CD4-positive, alpha-beta T cell (primary cell): Measurements from ENCODE around the gene SYNRG. TPM values are rescaled to one million over a fixed set of nuclear protein-coding genes. Genes with fewer than 3 reads are reported as not detected.

Source experiments
- ATAC-seq: fragments of 200-7000 bp; cut with Tn5 transposase; one replicate; pipeline ENCODE4 v1.10.0; 2022; ENCODE audit warnings: mild to moderate bottlenecking; ENCODE audit not compliant: poor library complexity
- CTCF ChIA-PET: fragments of 350-600 bp; sonication (Branson Sonifier 250); formaldehyde crosslinking; loops from one replicate; lab custom pipeline; 2021; ENCODE audit warnings: antibody characterized with exemption, inconsistent platforms; lab: Charles Lee
- POLR2A ChIA-PET: fragments of 350-600 bp; sonication (Branson Sonifier 250); formaldehyde crosslinking; loops from one replicate; lab custom pipeline; 2021; ENCODE audit warnings: antibody characterized with exemption, inconsistent platforms; lab: Charles Lee
- DNase-seq, 14 experiments: peaks; one replicate each; pipeline ENCODE4 v3.0.0-alpha.2; 2013 to 2020; ENCODE audit warnings: mixed read lengths in 2 of 14
- H3K27ac ChIP-seq, 2 donors: one replicate each; pipeline versions ENCODE4 v1.5.1 to v1.7.0; 2013; ENCODE audit warnings: low read length in 2 of 2, low read depth in 1 of 2, mild to moderate bottlenecking in 1 of 2
- H3K27me3 ChIP-seq, 2 experiments: 1 replicate in 1 of 2; 2 replicates in 1 of 2; pipeline versions ENCODE4 v1.6.1 to v1.7.0; 2013; ENCODE audit warnings: low read length in 2 of 2, control low read depth in 1 of 2, mild to moderate bottlenecking in 1 of 2, moderate library complexity in 1 of 2; ENCODE audit not compliant: insufficient read depth in 2 of 2, control insufficient read depth in 1 of 2
- H3K36me3 ChIP-seq: one replicate; pipeline ENCODE4 v1.6.1; 2013; ENCODE audit warnings: low read length, control low read depth; ENCODE audit not compliant: insufficient read depth
- H3K4me1 ChIP-seq: one replicate; pipeline ENCODE4 v1.6.1; 2013; ENCODE audit warnings: low read length, control low read depth; ENCODE audit not compliant: insufficient read depth
- H3K4me3 ChIP-seq: one replicate; pipeline ENCODE4 v1.5.1; 2013; ENCODE audit warnings: mild to moderate bottlenecking, low read length, moderate library complexity
- H3K9me3 ChIP-seq, 2 experiments: 1 replicate in 1 of 2; 2 replicates in 1 of 2; pipeline versions ENCODE4 v1.6.1 to v1.7.0; 2013; ENCODE audit warnings: low read length in 2 of 2, mild to moderate bottlenecking in 2 of 2, control low read depth in 1 of 2, moderate library complexity in 1 of 2; ENCODE audit not compliant: control insufficient read depth in 1 of 2, insufficient read depth in 1 of 2
- H3K27ac Mint-ChIP-seq: one replicate; pipeline ENCODE4 v1.8.0; 2020; ENCODE audit warnings: mixed read lengths
- H3K27me3 Mint-ChIP-seq: one replicate; pipeline ENCODE4 v1.8.0; 2021; ENCODE audit warnings: mixed read lengths
- H3K36me3 Mint-ChIP-seq: one replicate; pipeline ENCODE4 v1.8.0; 2021; ENCODE audit warnings: low read depth, mixed read lengths
- H3K4me1 Mint-ChIP-seq: one replicate; pipeline ENCODE4 v1.8.0; 2021; ENCODE audit warnings: low read depth, mixed read lengths
- H3K4me3 Mint-ChIP-seq: one replicate; pipeline ENCODE4 v1.8.0; 2020; ENCODE audit warnings: mild to moderate bottlenecking, mixed read lengths
- H3K9me3 Mint-ChIP-seq: one replicate; pipeline ENCODE4 v1.8.0; 2020; ENCODE audit warnings: mixed read lengths
- intact Hi-C, 2 experiments: fragments of 100-400 bp; cut with DNase I in 1 of 2; cut with micrococcal nuclease in 1 of 2; formaldehyde crosslinking; loops; one replicate each; pipeline versions ENCODE4 v1.15.1 to v1.9.0; 2023 to 2025; cut with DNase I, micrococcal nuclease
- total RNA-seq, 174 experiments: library from RNA in 2 of 174; stranded (reverse) in 2 of 174; gene quantifications; one replicate each; pipeline ENCODE4 v1.2.3 and lab custom pipeline; 2021 to 2026
- TF ChIP-seq, protein P1 (sequence below): fragments of 200-600 bp; IDR thresholded peaks from one replicate; pipeline ENCODE4 v1.8.0; 2022; ENCODE audit warnings: antibody characterized with exemption, mild to moderate bottlenecking

Gene SYNRG
- total RNA-seq, 2 experiments from 2014 or later: 40.0 to 45.8 TPM

DNA sequence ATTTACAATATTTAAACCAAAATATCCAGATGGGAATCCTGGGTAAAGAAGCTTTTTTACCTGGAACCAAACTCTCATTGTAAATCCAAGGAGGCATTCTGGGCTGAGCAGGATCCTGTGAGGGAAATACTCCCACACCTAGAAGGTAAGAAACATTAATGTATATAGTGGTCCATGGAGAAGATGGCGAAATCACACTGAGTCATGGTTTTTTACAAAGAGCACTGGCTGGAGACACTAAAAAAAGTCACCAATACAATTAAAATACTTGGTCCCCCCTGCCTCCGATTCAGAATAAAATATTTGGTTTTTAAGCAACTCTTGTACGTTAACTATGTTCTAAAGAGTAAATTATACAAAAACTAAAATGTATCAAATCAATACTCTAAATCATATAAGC, 32.9 kb downstream of the SYNRG start:
- Mint-ChIP-seq H3K27ac (peak overlapping the region; percentile 51), H3K4me1 (peaks cover 5% of the 10 kb centered on the region), H3K36me3 (peaks cover 91% of the 10 kb centered on the region), H3K27me3 (no peaks in the 10 kb centered on the region), H3K4me3 (no peak overlapping the region), H3K9me3 (no peaks in the 10 kb centered on the region)
- intact Hi-C loops: no loop called here
- Histone ChIP-seq H3K9me3 (no peaks in the 10 kb centered on the region), H3K27me3 (no peaks in the 10 kb centered on the region), H3K4me1 (no peaks in the 10 kb centered on the region), H3K27ac (no peak overlapping the region), H3K4me3 (no peak overlapping the region), H3K36me3 (peaks cover 84% of the 10 kb centered on the region)
- DNase-seq: no peak
- CTCF ChIA-PET: interaction anchor here (1.2 kb wide), 1 partner anchor 41 kb away, joined by 3 read pairs; no protein-coding TSS in a partner anchor
- POLR2A ChIA-PET: interaction anchor here (0.7 kb wide), 1 partner anchor 9 kb away, joined by 3 read pairs; no protein-coding TSS in a partner anchor
- TF ChIP-seq, protein P1, sequence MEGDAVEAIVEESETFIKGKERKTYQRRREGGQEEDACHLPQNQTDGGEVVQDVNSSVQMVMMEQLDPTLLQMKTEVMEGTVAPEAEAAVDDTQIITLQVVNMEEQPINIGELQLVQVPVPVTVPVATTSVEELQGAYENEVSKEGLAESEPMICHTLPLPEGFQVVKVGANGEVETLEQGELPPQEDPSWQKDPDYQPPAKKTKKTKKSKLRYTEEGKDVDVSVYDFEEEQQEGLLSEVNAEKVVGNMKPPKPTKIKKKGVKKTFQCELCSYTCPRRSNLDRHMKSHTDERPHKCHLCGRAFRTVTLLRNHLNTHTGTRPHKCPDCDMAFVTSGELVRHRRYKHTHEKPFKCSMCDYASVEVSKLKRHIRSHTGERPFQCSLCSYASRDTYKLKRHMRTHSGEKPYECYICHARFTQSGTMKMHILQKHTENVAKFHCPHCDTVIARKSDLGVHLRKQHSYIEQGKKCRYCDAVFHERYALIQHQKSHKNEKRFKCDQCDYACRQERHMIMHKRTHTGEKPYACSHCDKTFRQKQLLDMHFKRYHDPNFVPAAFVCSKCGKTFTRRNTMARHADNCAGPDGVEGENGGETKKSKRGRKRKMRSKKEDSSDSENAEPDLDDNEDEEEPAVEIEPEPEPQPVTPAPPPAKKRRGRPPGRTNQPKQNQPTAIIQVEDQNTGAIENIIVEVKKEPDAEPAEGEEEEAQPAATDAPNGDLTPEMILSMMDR: no peak
- ATAC-seq: no peak

DNA sequence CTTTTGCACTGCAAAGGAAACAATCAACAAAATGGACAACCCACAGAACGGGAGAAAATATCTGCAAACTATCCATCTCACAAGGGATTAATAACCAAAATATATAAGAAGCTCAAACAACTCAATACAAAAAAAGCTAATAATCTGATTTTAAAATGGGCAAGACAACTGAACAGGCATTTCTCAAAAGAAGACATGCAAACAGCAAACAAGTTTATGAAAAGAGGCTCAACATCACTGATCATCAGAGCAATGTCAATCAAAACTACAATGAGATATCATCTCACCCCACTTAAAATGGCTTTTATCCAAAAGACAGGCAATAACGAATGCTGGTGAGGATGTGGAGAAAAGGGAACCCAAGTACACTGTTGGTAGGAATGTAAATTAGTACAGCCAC, 34.8 kb downstream of the SYNRG start:
- Histone ChIP-seq H3K4me1 (no peaks in the 10 kb centered on the region), H3K36me3 (peaks cover 88% of the 10 kb centered on the region), H3K4me3 (no peak overlapping the region), H3K27me3 (no peaks in the 10 kb centered on the region), H3K9me3 (no peaks in the 10 kb centered on the region), H3K27ac (no peak overlapping the region)
- no peaks in the 10 kb centered on the region for H3K9me3 Mint-ChIP-seq
- ATAC-seq: no peak
- H3K4me1 Mint-ChIP-seq: peaks cover 5% of the 10 kb centered on the region
- ChIA-PET POLR2A (no interaction called here), CTCF (interaction anchor here (0.6 kb wide), 1 partner anchor 34 kb away, joined by 4 read pairs; no protein-coding TSS in a partner anchor)
- peak overlapping the region; percentile 57 for H3K27ac Mint-ChIP-seq
- intact Hi-C loops: no loop called here
- H3K27me3 Mint-ChIP-seq: no peaks in the 10 kb centered on the region
- TF ChIP-seq, protein P1: no peak
- no peak for DNase-seq
- H3K36me3 Mint-ChIP-seq: peaks cover 90% of the 10 kb centered on the region
- H3K4me3 Mint-ChIP-seq: no peak overlapping the region

DNA sequence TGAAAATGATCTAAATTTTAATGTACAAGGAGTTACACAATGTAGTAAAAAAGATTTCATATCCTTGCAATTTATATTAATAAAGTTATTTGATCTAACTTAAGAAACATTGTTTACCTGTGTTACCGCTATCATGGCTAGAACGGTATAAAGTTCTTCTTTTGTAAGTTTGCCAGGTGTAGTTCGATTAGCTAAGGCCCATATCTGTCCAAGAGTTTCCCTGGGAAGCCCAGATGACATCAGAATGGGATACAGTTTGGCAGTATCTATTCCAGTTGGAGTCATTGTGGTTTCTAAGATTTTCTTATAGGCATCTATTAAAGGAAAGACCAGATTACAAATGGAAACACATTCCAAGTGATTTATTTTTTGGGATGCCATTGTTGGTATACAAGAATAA, 37.5 kb downstream of the SYNRG start:
- Histone ChIP-seq H3K27ac (no peak overlapping the region), H3K9me3 (no peaks in the 10 kb centered on the region), H3K36me3 (peaks cover 90% of the 10 kb centered on the region), H3K4me1 (no peaks in the 10 kb centered on the region), H3K4me3 (no peak overlapping the region), H3K27me3 (no peaks in the 10 kb centered on the region)
- CTCF ChIA-PET: interaction anchor here (1.0 kb wide), 1 partner anchor 38 kb away, joined by 4 read pairs; the partner anchor contains the start of gene SYNRG
- H3K4me3 Mint-ChIP-seq: no peak overlapping the region
- H3K36me3 Mint-ChIP-seq: peaks cover 94% of the 10 kb centered on the region
- DNase-seq (no peak), ATAC-seq (no peak)
- H3K9me3 Mint-ChIP-seq: no peaks in the 10 kb centered on the region
- no peaks in the 10 kb centered on the region for H3K27me3 Mint-ChIP-seq
- POLR2A ChIA-PET: interaction anchor here (0.7 kb wide), 1 partner anchor 10 kb away, joined by 3 read pairs; no protein-coding TSS in a partner anchor
- no peak overlapping the region for H3K27ac Mint-ChIP-seq
- TF ChIP-seq, protein P1: no peak
- intact Hi-C loops: no loop called here
- peaks cover 10% of the 10 kb centered on the region for H3K4me1 Mint-ChIP-seq
